ENCODE measurements around the gene CITED4.

DNA sequence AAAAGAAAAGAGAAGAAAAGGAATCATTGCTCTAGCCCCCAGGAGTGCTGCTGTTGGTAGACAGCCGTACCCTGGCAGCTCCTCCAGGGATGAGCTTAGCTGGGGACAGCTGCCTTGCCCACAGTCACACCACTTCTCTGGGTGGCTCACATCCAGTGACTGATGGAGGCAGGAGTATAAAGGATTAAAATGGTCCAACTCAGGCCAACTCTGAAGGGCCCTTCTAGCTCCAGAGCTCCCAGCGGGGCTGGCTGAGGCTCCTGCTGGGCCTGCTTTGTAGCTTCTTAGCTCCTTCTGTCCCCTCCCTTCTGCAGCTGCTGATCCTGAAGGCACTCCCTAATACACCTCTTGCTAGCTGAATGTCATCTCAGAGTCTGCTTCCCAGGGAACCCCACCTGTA, 4.4 kb downstream of the CITED4 start:
- TF ChIP-seq, protein P1, sequence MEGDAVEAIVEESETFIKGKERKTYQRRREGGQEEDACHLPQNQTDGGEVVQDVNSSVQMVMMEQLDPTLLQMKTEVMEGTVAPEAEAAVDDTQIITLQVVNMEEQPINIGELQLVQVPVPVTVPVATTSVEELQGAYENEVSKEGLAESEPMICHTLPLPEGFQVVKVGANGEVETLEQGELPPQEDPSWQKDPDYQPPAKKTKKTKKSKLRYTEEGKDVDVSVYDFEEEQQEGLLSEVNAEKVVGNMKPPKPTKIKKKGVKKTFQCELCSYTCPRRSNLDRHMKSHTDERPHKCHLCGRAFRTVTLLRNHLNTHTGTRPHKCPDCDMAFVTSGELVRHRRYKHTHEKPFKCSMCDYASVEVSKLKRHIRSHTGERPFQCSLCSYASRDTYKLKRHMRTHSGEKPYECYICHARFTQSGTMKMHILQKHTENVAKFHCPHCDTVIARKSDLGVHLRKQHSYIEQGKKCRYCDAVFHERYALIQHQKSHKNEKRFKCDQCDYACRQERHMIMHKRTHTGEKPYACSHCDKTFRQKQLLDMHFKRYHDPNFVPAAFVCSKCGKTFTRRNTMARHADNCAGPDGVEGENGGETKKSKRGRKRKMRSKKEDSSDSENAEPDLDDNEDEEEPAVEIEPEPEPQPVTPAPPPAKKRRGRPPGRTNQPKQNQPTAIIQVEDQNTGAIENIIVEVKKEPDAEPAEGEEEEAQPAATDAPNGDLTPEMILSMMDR (IDR thresholded peaks at IDR 0.05; ENCODE audit: low read depth, low read length): no peak
- TF ChIP-seq, protein P2, sequence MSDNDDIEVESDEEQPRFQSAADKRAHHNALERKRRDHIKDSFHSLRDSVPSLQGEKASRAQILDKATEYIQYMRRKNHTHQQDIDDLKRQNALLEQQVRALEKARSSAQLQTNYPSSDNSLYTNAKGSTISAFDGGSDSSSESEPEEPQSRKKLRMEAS (IDR thresholded peaks at IDR 0.05; ENCODE audit: low read depth, low read length): no peak
- no peak for TF ChIP-seq POLR2A (IDR thresholded peaks at IDR 0.05; ENCODE audit: extremely low read depth, insufficient read length)
- no peak for TF ChIP-seq MYC (IDR thresholded peaks at IDR 0.05; ENCODE audit: low read depth, low read length)
